OCI-LY1 (cell line): ENCODE measurements around the gene GPR65.

Experiments used
- H2AFZ ChIP-seq: fragments of 200-600 bp; sonication (generic), shearing (Covaris generic); 2 replicates; pipeline ENCODE4 v1.6.0; 2014; ENCODE audit warnings: antibody characterized with exemption, mild to moderate bottlenecking, low read length
- H3F3A ChIP-seq: fragments of 200-600 bp; sonication (generic), shearing (Covaris generic); 2 replicates; pipeline ENCODE4 v1.6.0; 2014; ENCODE audit warnings: mild to moderate bottlenecking, antibody characterized with exemption, low read length, moderate library complexity; ENCODE audit not compliant: insufficient read depth
- H3K27ac ChIP-seq: fragments of 200-600 bp; sonication (generic); 2 replicates; pipeline ENCODE4 v1.5.1; 2014; ENCODE audit warnings: low read length, mixed run types, mild to moderate bottlenecking, low read depth; ENCODE audit not compliant: poor library complexity, severe bottlenecking
- H3K27me3 ChIP-seq: fragments of 200-600 bp; sonication (generic); 2 replicates; pipeline ENCODE4 v1.6.0; 2014; ENCODE audit warnings: antibody characterized with exemption, mild to moderate bottlenecking, low read length, moderate library complexity; ENCODE audit not compliant: insufficient read depth
- H3K36me3 ChIP-seq: fragments of 200-600 bp; sonication (generic); 2 replicates; pipeline ENCODE4 v1.6.1; 2014; ENCODE audit warnings: mild to moderate bottlenecking, antibody characterized with exemption, low read length, moderate library complexity, mixed read lengths; ENCODE audit not compliant: insufficient read depth
- H3K4me1 ChIP-seq: fragments of 200-600 bp; sonication (generic); 2 replicates; pipeline ENCODE4 v1.5.1; 2014; ENCODE audit warnings: mild to moderate bottlenecking, low read length, moderate library complexity; ENCODE audit not compliant: insufficient read depth, severe bottlenecking
- H3K4me2 ChIP-seq: fragments of 200-600 bp; sonication (generic), shearing (Covaris generic); 2 replicates; pipeline ENCODE4 v1.6.1; 2014; ENCODE audit warnings: low read length
- H3K4me3 ChIP-seq: fragments of 200-600 bp; sonication (generic); 2 replicates; pipeline ENCODE4 v1.5.1; 2014; ENCODE audit warnings: low read length, low read depth, mild to moderate bottlenecking, mixed read lengths; ENCODE audit not compliant: poor library complexity, severe bottlenecking
- H3K79me2 ChIP-seq: fragments of 200-600 bp; shearing (Covaris generic); 2 replicates; pipeline ENCODE4 v1.6.1; 2016; ENCODE audit warnings: mixed run types, low read length, mixed read lengths; ENCODE audit not compliant: insufficient read depth
- H3K9ac ChIP-seq: fragments of 200-600 bp; sonication (generic), shearing (Covaris generic); 2 replicates; pipeline ENCODE4 v1.6.1; 2014; ENCODE audit warnings: mild to moderate bottlenecking, low read length, mixed read lengths
- H3K9me2 ChIP-seq: fragments of 200-600 bp; sonication (generic), shearing (Covaris generic); 2 replicates; pipeline ENCODE4 v1.6.1; 2014; ENCODE audit warnings: low read depth, mild to moderate bottlenecking, low read length, mixed read lengths
- H3K9me3 ChIP-seq: fragments of 200-600 bp; shearing (Covaris generic); 2 replicates; pipeline ENCODE4 v1.6.1; 2014; ENCODE audit warnings: low read length, mixed read lengths
- H4K20me1 ChIP-seq: fragments of 200-600 bp; sonication (generic), shearing (Covaris generic); 2 replicates; pipeline ENCODE4 v1.6.0; 2016; ENCODE audit warnings: mild to moderate bottlenecking, low read length; ENCODE audit not compliant: insufficient read depth
- CTCF ChIP-seq: fragments of 200-600 bp; sonication (generic), shearing (Covaris generic); IDR thresholded peaks from 2 replicates; pipeline ENCODE4 v1.5.1; 2017; ENCODE audit warnings: mild to moderate bottlenecking, antibody characterized with exemption, low read length, moderate library complexity, mixed read lengths
- EZH2 ChIP-seq: fragments of 200-600 bp; sonication (generic), shearing (Covaris generic); IDR thresholded peaks from 2 replicates; pipeline ENCODE4 v1.8.0; 2017; ENCODE audit warnings: borderline replicate concordance, mixed run types, mild to moderate bottlenecking, antibody characterized with exemption, low read length, moderate library complexity, mixed read lengths

GPR65 gene

GRCh38 chr14:87992346-87992717 is 12.6 kb upstream of the GPR65 start:
- Histone ChIP-seq H2AFZ (peak overlapping the region; percentile 67; the same call in 1 of the 2 replicates), H3K4me3 (peak overlapping the region; percentile 80), H3K27me3 (no peaks in the 10 kb centered on the region), H3K4me2 (peak overlapping the region; percentile 92), H3K36me3 (no peaks in the 10 kb centered on the region), H3K9ac (peak overlapping the region; percentile 82), H3F3A (no peaks in the 10 kb centered on the region), H3K9me2 (no peaks in the 10 kb centered on the region), H3K79me2 (no peaks in the 10 kb centered on the region), H4K20me1 (no peaks in the 10 kb centered on the region), H3K9me3 (no peaks in the 10 kb centered on the region), H3K27ac (peak overlapping the region; percentile 66), H3K4me1 (peaks cover 25% of the 10 kb centered on the region)
- TF ChIP-seq EZH2, result no peak
- TF ChIP-seq CTCF, result no peak

GRCh38 chr14:87992718-87993628 is 12.0 kb upstream of the GPR65 start, which contains the start of gene GALC:
Gene GALC, minus strand, starts transcription at chr14:87993182. Its CDS starts 18 bp downstream, at chr14:87993164.
- peak within 1 kb of the TSS; percentile 76; the same call in 1 of the 2 replicates for H2AFZ ChIP-seq
- TF ChIP-seq EZH2 (no peak), CTCF (no peak)

GRCh38 chr14:87994974-87995373 is 10.0 kb upstream of the GPR65 start:
- Histone ChIP-seq H3K27me3 (no peaks in the 10 kb centered on the region), H3K4me1 (peaks cover 25% of the 10 kb centered on the region), H3K4me2 (no peak overlapping the region), H3K27ac (no peak overlapping the region), H3K36me3 (no peaks in the 10 kb centered on the region), H3K79me2 (no peaks in the 10 kb centered on the region), H3K9ac (no peak overlapping the region), H4K20me1 (no peaks in the 10 kb centered on the region), H3K9me2 (no peaks in the 10 kb centered on the region), H3K4me3 (no peak overlapping the region), H2AFZ (peak overlapping the region; percentile 76), H3F3A (no peaks in the 10 kb centered on the region), H3K9me3 (no peaks in the 10 kb centered on the region)
- TF ChIP-seq CTCF (no peak), EZH2 (no peak)

More at GRCh38 chr14:87992718-87993628, 12.0 kb upstream of the GPR65 start, which contains the start of gene GALC:
- peaks cover 25% of the 10 kb centered on the region for H3K4me1 ChIP-seq
- no peaks in the 10 kb centered on the region for H4K20me1 ChIP-seq
- no peaks in the 10 kb centered on the region for H3K9me2 ChIP-seq
- H3K9me3 ChIP-seq, result no peaks in the 10 kb centered on the region
- H3K36me3 ChIP-seq, result no peaks in the 10 kb centered on the region
- peak within 1 kb of the TSS; percentile 82 for H3K9ac ChIP-seq
- H3K4me2 ChIP-seq, result peak within 1 kb of the TSS; percentile 92
- H3K27me3 ChIP-seq, result no peaks in the 10 kb centered on the region
- H3K27ac ChIP-seq, result peak within 1 kb of the TSS; percentile 66
- no peaks in the 10 kb centered on the region for H3F3A ChIP-seq
- H3K79me2 ChIP-seq, result no peaks in the 10 kb centered on the region
- H3K4me3 ChIP-seq, result peak within 1 kb of the TSS; percentile 80
